Thymus (tissue), 11 donors: ENCODE measurements around the gene LTBR. TPM values are rescaled to one million over a fixed set of nuclear protein-coding genes. Genes with fewer than 3 reads are reported as not detected.

ENCODE experiments used
- DNase-seq, 9 donors: peaks; one replicate each; pipeline ENCODE4 v3.0.0-alpha.2; 2013; ENCODE audit warnings: low spot score in 9 of 9, low read depth in 6 of 9, missing footprints in 1 of 9
- H3K27ac ChIP-seq, 2 donors: one replicate each; pipeline ENCODE4 v1.5.1; 2013; ENCODE audit warnings: control low read depth in 1 of 2, low read depth in 1 of 2, low read length in 1 of 2, mild to moderate bottlenecking in 1 of 2, moderate library complexity in 1 of 2
- H3K27me3 ChIP-seq, 2 donors: one replicate each; pipeline ENCODE4 v1.5.1; 2013; ENCODE audit warnings: low read length in 1 of 2; ENCODE audit not compliant: control insufficient read depth in 2 of 2, insufficient read depth in 1 of 2
- H3K36me3 ChIP-seq, 2 donors: one replicate each; pipeline ENCODE4 v1.5.1; 2013; ENCODE audit warnings: low read length in 1 of 2, mild to moderate bottlenecking in 1 of 2, moderate library complexity in 1 of 2; ENCODE audit not compliant: control insufficient read depth in 2 of 2, insufficient read depth in 2 of 2
- H3K4me1 ChIP-seq, 2 donors: one replicate each; pipeline ENCODE4 v1.5.1; 2013; ENCODE audit warnings: low read length in 2 of 2; ENCODE audit not compliant: control insufficient read depth in 2 of 2, insufficient read depth in 2 of 2
- H3K4me3 ChIP-seq, 2 donors: one replicate each; pipeline ENCODE4 v1.5.1; 2013; ENCODE audit warnings: low read length in 2 of 2, control low read depth in 1 of 2, mild to moderate bottlenecking in 1 of 2
- H3K9me3 ChIP-seq, 2 donors: one replicate each; pipeline ENCODE4 v1.5.1; 2013; ENCODE audit warnings: low read length in 1 of 2, mild to moderate bottlenecking in 1 of 2; ENCODE audit not compliant: control insufficient read depth in 2 of 2, insufficient read depth in 1 of 2
- WGBS: extraction: QIAGEN DNeasy Blood & Tissue Kit; methylation state at CpG from one replicate; pipeline ENCODE4 v1.1.7; 2013; 5-methylcytosine and 5-hydroxymethylcytosine counted together
- polyA plus RNA-seq: library from polyadenylated mRNA; stranded (reverse); fragments of 200-250 nt; gene quantifications from one replicate; pipeline ENCODE4 v1.2.3, GENCODE V29; 2013
- total RNA-seq: library from RNA; stranded (reverse); fragments of 120-200 nt; gene quantifications from one replicate; pipeline ENCODE4 v1.2.4, GENCODE V29; 2013
- donor health status: healthy.

The LTBR gene
- total and polyA plus RNA-seq, 2 donors = 8.9 to 33.3 TPM

DNA sequence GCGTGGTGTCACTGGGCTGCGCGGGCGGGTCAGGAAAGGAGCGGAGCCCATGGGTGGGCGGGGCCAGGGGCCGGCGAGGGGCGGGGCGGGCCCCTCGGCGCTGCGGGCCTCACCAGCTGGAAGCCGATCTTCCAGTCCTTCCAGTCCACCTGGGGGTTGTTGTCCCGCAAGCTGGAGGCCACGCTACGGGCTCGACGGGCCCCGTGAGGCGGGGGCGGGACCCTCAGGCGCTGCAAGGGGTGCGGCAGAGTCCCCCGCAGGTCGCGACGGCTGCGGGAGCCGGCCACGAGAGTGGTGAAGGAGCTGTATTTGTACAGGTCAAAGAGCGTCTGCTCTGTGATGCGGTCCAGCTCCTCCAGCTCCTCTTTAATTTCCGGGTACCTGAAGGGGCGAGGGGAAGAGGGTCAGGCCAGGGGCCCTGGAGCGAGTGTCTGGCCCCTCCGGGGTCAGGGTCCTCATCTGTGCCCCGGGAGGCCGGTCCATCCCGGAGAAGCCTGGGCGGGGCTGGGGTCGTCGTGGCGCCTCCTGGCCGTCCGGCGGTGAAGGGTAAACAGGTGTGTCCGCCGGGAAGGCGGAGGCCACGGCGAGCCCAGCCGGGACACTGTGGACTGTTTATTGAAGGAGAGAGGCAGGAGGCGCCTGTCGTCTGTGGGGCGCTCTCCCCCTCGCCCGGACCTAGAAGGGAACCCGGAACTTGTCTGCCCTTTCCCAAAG is 20.5 kb upstream of the LTBR start:
- 2% methylated on average over 59 of the region's 59 CpGs for WGBS
- Histone ChIP-seq H3K36me3 (no peaks in the 10 kb centered on the region), H3K9me3 (no peaks in the 10 kb centered on the region), H3K27ac (peak overlapping the region in 1 of 2 donors; percentile 90), H3K27me3 (peaks cover 0 to 3% of the 10 kb centered on the region in 2 donors), H3K4me1 (peaks cover 19 to 46% of the 10 kb centered on the region in 2 donors), H3K4me3 (peak overlapping the region; percentile 58 to 66)
- peak in 3 of 9 donors; percentile 56 to 78 (median 63) for DNase-seq

DNA sequence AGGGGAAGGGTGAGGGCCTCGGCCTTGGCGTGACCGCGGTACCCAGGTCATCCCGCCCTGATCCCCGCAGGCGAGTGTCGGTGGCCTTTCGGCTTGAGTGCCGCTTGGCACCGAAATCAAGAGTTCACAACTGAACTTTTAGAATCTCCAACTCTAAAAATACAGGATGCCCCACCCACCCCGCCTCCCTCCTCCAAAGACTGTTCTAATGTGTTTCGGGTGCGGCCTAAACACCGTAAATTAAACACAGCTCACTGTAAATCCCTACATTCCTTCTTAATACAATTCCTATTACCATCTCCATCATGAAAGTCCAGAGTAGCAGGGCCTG is 20.0 kb upstream of the LTBR start:
- peaks cover 19 to 47% of the 10 kb centered on the region in 2 donors for H3K4me1 ChIP-seq
- peak overlapping the region in 1 of 2 donors; percentile 90 for H3K27ac ChIP-seq
- 21% methylated on average over 15 of the region's 15 CpGs for WGBS
- DNase-seq = no peak
- no peaks in the 10 kb centered on the region for H3K9me3 ChIP-seq
- no peaks in the 10 kb centered on the region for H3K36me3 ChIP-seq
- H3K4me3 ChIP-seq = peak overlapping the region; percentile 58 to 66
- peaks cover 0 to 3% of the 10 kb centered on the region in 2 donors for H3K27me3 ChIP-seq

DNA sequence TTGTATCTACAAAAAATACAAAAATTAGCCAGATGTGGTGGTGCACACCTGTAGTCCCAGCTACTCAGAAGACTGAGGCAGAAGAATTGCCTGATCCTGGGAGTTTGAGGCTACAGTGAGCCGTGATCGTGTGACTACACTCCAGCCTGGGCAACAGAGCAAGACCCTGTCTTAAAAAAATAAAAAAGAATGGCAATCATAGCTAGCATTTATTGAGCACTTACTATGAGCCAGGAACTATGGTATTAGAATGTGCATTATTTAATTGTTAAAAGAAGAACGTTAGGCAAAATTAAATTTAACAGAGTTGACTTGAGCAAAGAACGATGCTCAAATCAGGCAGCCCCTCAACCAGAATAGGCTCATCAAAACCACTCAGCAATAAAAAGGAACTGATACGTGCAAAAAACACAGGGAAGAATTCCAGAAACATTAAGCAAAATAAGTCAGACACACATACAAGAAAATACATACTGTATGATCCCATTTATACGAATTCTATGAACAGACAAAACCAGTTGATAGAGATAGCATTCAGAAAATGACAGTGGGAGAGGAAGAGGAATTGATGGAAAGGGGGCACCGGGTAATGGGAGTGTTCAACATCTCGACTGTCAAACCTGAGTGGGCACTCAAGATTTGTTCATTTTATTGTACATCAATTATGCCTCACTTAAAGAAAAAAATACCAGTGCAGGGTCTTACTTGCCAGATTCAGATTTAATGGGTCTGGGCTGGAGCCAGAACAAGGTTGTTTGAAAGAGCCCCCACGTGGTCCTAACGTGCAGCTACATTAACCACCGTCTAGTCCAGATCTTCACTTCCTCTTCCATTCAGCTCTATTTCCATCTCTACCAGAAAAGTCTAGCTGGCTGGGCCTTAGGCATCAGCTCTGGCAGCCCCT is 16.6 kb upstream of the LTBR start:
- Histone ChIP-seq H3K36me3 (no peaks in the 10 kb centered on the region), H3K4me1 (peaks cover 11 to 30% of the 10 kb centered on the region in 2 donors), H3K27me3 (peaks cover 0 to 3% of the 10 kb centered on the region in 2 donors), H3K9me3 (no peaks in the 10 kb centered on the region), H3K27ac (peak overlapping the region; percentile 2 to 67), H3K4me3 (no peak overlapping the region)
- DNase-seq = peak in 3 of 9 donors; percentile 46 to 74 (median 59)
- WGBS = 61% methylated on average over 11 of the region's 11 CpGs

DNA sequence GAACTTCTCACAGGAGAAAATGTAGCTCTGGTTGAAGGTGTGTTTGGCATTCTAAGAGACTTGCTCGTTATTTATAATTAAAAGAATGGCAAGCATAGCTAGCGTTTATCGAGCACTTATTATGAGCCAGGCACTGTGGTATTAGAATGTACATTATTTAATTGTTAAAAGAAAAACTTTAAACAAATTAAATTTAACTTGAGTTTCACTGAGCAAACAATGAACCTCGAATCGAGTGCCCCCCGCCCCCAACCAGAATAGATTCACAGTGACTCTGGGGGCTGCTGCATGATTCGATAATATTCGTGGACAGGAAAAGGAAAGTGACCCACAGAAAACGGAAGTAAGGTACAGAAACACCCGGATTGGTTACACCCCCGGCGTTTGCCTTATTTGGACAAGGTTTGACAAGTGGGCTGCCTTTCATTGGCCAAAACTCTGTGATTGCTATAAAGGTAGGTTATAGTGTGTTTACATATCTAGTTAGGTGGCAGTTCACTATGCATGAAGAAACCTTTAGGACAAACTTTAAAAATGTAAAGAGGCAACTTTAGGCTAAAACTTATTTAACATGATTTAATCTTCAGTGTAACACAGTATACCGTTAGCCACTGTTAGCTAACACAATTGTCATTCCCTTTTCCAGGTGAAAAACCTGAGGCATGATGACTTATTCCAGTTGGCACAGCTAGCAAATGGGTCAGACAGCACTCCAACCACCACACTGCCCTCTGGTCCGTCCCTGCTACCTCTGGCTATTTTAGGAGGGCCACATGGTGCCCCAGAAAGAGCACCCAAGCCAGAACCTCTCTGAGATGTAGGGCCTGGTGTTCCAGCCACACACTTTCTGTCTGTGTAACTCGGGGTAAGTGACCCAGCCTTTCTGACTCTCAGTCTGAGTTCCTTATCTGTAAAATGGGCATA is 15.7 kb upstream of the LTBR start:
- Histone ChIP-seq H3K4me3 (no peak overlapping the region), H3K27me3 (peaks cover 0 to 3% of the 10 kb centered on the region in 2 donors), H3K36me3 (no peaks in the 10 kb centered on the region), H3K27ac (peak overlapping the region; percentile 2 to 67), H3K9me3 (no peaks in the 10 kb centered on the region), H3K4me1 (peaks cover 11 to 33% of the 10 kb centered on the region in 2 donors)
- peak in 1 of 9 donors; percentile 31 for DNase-seq
- 60% methylated on average over 15 of the region's 15 CpGs for WGBS

DNA sequence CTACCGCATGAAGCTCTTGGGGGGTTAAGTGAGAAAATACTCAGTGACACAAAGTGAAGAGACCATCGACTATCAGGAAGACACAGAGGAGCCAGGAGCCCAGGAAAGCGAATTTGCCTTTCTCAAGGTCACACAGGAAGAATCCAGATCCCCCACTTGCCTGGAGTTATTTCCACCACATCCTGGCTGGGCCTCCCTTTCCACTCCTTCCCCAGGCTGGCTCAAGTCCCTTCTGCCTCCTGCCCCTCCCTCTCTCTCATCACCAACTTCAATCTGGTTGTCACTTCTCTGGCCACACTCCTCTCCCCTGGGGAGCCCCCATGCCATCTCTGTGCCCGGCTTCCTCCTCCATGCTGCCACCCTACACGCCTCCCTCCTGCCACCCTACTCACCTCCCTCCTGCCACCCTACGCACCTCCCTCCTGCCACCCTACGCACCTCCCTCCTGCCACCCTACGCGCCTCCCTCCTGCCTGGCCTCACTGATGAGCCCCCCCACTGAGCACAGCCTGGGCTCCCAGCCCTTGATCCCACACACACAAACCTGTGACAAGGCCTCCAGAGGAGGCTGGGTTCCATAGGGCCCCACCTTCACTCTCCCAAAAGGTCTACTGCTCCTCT is 14.9 kb upstream of the LTBR start:
- WGBS = 93% methylated on average over 9 of the region's 9 CpGs
- Histone ChIP-seq H3K4me3 (no peak overlapping the region), H3K27me3 (no peaks in the 10 kb centered on the region), H3K27ac (no peak overlapping the region), H3K4me1 (peaks cover 11 to 30% of the 10 kb centered on the region in 2 donors), H3K36me3 (no peaks in the 10 kb centered on the region), H3K9me3 (no peaks in the 10 kb centered on the region)
- no peak for DNase-seq

DNA sequence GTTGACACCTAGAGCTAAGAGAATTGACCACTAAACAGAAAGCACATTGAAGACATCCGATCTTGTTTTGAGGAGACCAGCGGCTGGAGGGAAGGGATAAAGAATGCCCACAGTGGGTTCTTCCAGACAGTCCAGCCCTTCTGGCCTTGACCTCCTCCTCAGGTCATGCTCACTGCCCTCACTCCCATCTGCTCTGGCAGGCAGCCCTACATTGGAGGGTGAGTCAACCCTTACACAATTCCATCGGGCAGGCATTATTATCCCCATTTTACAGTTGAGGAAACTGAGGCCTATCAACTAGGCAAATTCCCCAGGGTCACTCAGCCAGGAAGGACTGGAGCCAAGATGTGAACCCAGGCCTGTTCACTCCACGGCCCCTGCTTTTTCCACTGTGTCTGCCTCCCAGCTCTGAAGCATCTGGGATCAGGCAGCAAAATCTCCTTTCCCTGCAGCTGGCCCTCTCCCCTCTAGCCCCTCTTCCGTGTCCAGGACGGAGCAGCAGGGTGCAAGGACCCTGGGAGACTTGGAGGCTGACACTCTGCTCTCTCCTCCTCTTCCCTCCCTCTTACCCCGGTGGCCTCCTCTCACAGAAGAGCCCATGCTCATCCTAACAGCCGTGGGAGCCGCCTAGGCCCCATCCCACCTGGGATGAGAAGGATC is 13.9 kb upstream of the LTBR start:
- H3K27me3 ChIP-seq = no peaks in the 10 kb centered on the region
- H3K4me3 ChIP-seq = no peak overlapping the region
- H3K27ac ChIP-seq = no peak overlapping the region
- no peaks in the 10 kb centered on the region for H3K9me3 ChIP-seq
- H3K36me3 ChIP-seq = no peaks in the 10 kb centered on the region
- no peak for DNase-seq
- WGBS = 96% methylated on average over 9 of the region's 9 CpGs
- H3K4me1 ChIP-seq = peaks cover 9 to 30% of the 10 kb centered on the region in 2 donors

DNA sequence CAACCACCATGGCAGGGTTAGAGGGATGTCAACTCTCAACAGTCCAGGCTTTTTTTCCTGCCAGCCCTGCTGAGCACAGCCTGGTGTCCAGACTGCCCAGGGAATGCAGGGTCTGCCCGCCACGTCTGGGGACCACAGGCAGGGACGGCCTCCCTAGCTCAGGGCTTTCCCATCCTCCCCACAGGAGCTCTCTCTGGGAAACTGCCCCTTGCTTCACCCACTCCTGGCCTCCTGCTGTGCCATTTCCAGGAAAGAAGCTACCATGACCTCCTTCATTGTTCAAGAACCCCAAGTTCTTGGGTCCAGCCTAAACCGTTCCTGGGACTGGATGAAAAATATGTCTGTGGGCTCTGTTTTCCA is 13.4 kb upstream of the LTBR start:
- DNase-seq = no peak
- H3K9me3 ChIP-seq = no peaks in the 10 kb centered on the region
- H3K4me3 ChIP-seq = no peak overlapping the region
- 69% methylated on average over 4 of the region's 4 CpGs for WGBS
- H3K27ac ChIP-seq = peak overlapping the region in 1 of 2 donors; percentile 33
- H3K36me3 ChIP-seq = no peaks in the 10 kb centered on the region
- H3K27me3 ChIP-seq = no peaks in the 10 kb centered on the region
- H3K4me1 ChIP-seq = peaks cover 9 to 30% of the 10 kb centered on the region in 2 donors
